WTC11 (cell line): ENCODE data around the gene TAF6. TPM values are rescaled to one million over a fixed set of nuclear protein-coding genes. Genes with fewer than 3 reads are reported as not detected.

Experiments
- ATAC-seq: fragments of 200-7000 bp; cut with Tn5 transposase; 2 replicates; pipeline ENCODE4 v1.10.0; 2021; ENCODE audit warnings: mild to moderate bottlenecking, moderate library complexity
- CTCF ChIA-PET: fragments of 300-600 bp; sonication (Branson Sonifier 250); formaldehyde crosslinking; loops from one replicate; lab custom pipeline; 2021; ENCODE audit warnings: antibody characterized with exemption; lab: Charles Lee
- POLR2A ChIA-PET: fragments of 350-600 bp; sonication (Branson Sonifier 250); formaldehyde crosslinking; loops from one replicate; lab custom pipeline; 2021; ENCODE audit warnings: antibody characterized with exemption; lab: Charles Lee
- DNase-seq: peaks from one replicate; pipeline ENCODE4 v3.0.0; 2021; ENCODE audit warnings: low spot score
- H3K27ac Mint-ChIP-seq: 2 replicates; pipeline ENCODE4 v1.8.0; 2021; ENCODE audit warnings: mixed read lengths
- H3K27me3 Mint-ChIP-seq: 2 replicates; pipeline ENCODE4 v1.8.0; 2021; ENCODE audit warnings: low read depth, mild to moderate bottlenecking, moderate library complexity, mixed read lengths
- H3K36me3 Mint-ChIP-seq: 2 replicates; pipeline ENCODE4 v1.8.0; 2021; ENCODE audit warnings: mixed read lengths
- H3K4me1 Mint-ChIP-seq: 2 replicates; pipeline ENCODE4 v1.8.0; 2022; ENCODE audit warnings: mixed read lengths
- H3K4me3 Mint-ChIP-seq: 2 replicates; pipeline ENCODE4 v1.8.0; 2021; ENCODE audit warnings: mild to moderate bottlenecking, moderate library complexity, mixed read lengths
- H3K9me3 Mint-ChIP-seq: 2 replicates; pipeline ENCODE4 v1.8.0; 2021; ENCODE audit warnings: mixed read lengths
- CBFB ChIP-seq: sonication (generic); formaldehyde crosslinking; IDR thresholded peaks from 2 replicates; pipeline ENCODE4 v1.8.1; 2022; ENCODE audit warnings: mild to moderate bottlenecking, low read depth, missing genetic modification reagents
- ESRRA ChIP-seq: sonication (generic); formaldehyde crosslinking; IDR thresholded peaks from 2 replicates; pipeline ENCODE4 v1.8.1; 2022; ENCODE audit warnings: mild to moderate bottlenecking, missing genetic modification reagents, borderline replicate concordance
- FOXP4 ChIP-seq: sonication (generic); formaldehyde crosslinking; IDR thresholded peaks from 2 replicates; pipeline ENCODE4 v1.8.0; 2022; ENCODE audit warnings: mild to moderate bottlenecking, missing genetic modification reagents
- NFATC4 ChIP-seq: fragments of 250-450 bp; sonication (Bioruptor Pico); IDR thresholded peaks from 2 replicates; pipeline ENCODE4 v1.9.0; 2021; ENCODE audit warnings: mild to moderate bottlenecking
- OVOL2 ChIP-seq: fragments of 250-450 bp; sonication (Bioruptor Pico); IDR thresholded peaks from 2 replicates; pipeline ENCODE4 v1.9.0; 2021; ENCODE audit warnings: mild to moderate bottlenecking, borderline replicate concordance
- PRRX2 ChIP-seq: fragments of 250-450 bp; sonication (Bioruptor Pico); IDR thresholded peaks from 2 replicates; pipeline ENCODE4 v1.8.0; 2021; ENCODE audit warnings: mild to moderate bottlenecking
- SP1 ChIP-seq: sonication (generic); formaldehyde crosslinking; conservative IDR thresholded peaks from 2 replicates; pipeline ENCODE4 v1.8.1; 2022; ENCODE audit warnings: missing genetic modification reagents
- TCF7 ChIP-seq: sonication (generic); formaldehyde crosslinking; IDR thresholded peaks from 2 replicates; pipeline ENCODE4 v1.8.0; 2022; ENCODE audit warnings: mild to moderate bottlenecking, low read depth, missing genetic modification reagents, moderate library complexity
- ZNF423 ChIP-seq: fragments of 250-450 bp; sonication (Bioruptor Pico); IDR thresholded peaks from 2 replicates; pipeline ENCODE4 v2.1.2; 2022; ENCODE audit warnings: mild to moderate bottlenecking, moderate library complexity
- ZNF671 ChIP-seq: fragments of 250-450 bp; sonication (Bioruptor Pico); IDR thresholded peaks from 2 replicates; pipeline ENCODE4 v1.8.0; 2021; ENCODE audit warnings: mild to moderate bottlenecking
- total RNA-seq: library from RNA; stranded (reverse); gene quantifications from 3 replicates; pipeline ENCODE4 v1.2.3, GENCODE V29; 2021
- TF ChIP-seq, protein P1 (sequence below): sonication (generic); formaldehyde crosslinking; IDR thresholded peaks from 2 replicates; pipeline ENCODE4 v1.8.0; 2023; ENCODE audit warnings: mild to moderate bottlenecking, missing genetic modification reagents
- TF ChIP-seq, protein P2 (sequence below): fragments of 250-450 bp; sonication (Bioruptor Pico); IDR thresholded peaks from 2 replicates; pipeline ENCODE4 v1.8.0; 2021; ENCODE audit warnings: mild to moderate bottlenecking
- TF ChIP-seq, protein P3 (sequence below): fragments of 200-600 bp; IDR thresholded peaks from 2 replicates; pipeline ENCODE4 v1.8.0; 2022; ENCODE audit warnings: antibody characterized with exemption
- TF ChIP-seq, protein P4 (sequence below): sonication (generic); formaldehyde crosslinking; IDR thresholded peaks from 2 replicates; pipeline ENCODE4 v1.8.1; 2023; ENCODE audit warnings: mild to moderate bottlenecking, missing genetic modification reagents

The TAF6 gene
- total RNA-seq, 1 experiment from 2014 or later, result 121 TPM

DNA sequence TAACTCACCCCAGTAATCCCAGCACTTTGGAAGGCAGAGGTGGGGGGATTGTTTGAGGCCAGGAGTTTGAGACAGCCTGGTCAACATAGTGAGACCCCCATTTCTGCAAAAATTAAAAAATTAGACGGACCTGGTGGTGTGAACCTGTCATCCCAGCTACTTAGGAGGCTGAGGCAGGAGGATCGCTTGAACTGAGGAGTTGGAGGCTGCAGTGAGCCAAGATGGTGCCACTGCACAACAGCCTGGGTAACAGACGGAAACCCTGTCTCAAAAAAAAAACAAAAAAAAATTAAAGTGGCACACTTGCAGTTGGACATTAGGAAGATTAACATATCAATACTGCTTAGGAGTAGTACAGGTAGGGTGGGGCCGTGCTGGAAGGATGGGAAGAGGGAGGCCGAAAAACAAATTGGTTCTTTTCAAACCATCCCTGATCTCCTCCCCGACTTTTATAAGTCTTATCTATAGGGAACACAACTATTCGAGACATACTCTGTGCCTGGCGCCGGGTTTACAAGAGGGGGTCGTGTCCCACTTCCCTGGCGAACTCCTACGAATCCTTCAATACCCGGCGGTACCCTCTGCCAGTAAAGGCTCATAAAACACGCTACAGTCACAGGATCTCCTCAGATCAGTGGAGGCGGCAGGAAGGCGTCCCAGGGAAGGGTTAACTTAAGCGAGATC is 628 bp downstream of the TAF6 start (continued):
- no peak for TF ChIP-seq ZNF423 (CRISPR knock-in tag)
- TF ChIP-seq, all 79 proteins: peak for 0

DNA sequence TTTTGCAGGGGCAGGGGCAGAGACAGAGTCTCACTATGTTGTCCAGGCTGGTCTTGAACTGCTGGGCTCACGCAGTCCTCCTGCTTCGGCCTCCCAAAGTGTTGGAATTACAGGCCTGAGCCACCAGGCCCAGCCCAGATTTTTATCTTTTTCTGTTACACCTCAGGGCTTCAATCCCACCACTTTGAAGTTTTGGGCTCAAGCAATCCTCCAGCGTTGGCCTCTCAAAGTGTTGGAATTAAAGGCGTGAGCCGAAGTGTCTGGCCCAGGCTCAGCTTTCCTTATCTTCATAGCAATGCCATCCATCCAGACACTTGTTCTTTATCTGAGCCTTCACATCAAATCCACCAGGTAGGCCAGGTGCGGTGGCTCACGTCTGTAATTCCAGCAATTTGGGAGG is 4.1 kb downstream of the TAF6 start:
- Mint-ChIP-seq H3K27me3 (no peaks in the 10 kb centered on the region), H3K27ac (no peak overlapping the region), H3K4me1 (peaks cover 4% of the 10 kb centered on the region; the same call in 1 of the 2 replicates)
- TF ChIP-seq OVOL2 (CRISPR knock-in tag) (no peak), ZNF671 (CRISPR knock-in tag) (no peak), CBFB (no peak), TCF7 (CRISPR knock-in tag) (no peak), ESRRA (CRISPR knock-in tag) (no peak), FOXP4 (CRISPR knock-in tag) (no peak), SP1 (no peak), NFATC4 (CRISPR knock-in tag) (no peak), PRRX2 (CRISPR knock-in tag) (no peak), ZNF423 (CRISPR knock-in tag) (no peak)
- TF ChIP-seq, protein P1, sequence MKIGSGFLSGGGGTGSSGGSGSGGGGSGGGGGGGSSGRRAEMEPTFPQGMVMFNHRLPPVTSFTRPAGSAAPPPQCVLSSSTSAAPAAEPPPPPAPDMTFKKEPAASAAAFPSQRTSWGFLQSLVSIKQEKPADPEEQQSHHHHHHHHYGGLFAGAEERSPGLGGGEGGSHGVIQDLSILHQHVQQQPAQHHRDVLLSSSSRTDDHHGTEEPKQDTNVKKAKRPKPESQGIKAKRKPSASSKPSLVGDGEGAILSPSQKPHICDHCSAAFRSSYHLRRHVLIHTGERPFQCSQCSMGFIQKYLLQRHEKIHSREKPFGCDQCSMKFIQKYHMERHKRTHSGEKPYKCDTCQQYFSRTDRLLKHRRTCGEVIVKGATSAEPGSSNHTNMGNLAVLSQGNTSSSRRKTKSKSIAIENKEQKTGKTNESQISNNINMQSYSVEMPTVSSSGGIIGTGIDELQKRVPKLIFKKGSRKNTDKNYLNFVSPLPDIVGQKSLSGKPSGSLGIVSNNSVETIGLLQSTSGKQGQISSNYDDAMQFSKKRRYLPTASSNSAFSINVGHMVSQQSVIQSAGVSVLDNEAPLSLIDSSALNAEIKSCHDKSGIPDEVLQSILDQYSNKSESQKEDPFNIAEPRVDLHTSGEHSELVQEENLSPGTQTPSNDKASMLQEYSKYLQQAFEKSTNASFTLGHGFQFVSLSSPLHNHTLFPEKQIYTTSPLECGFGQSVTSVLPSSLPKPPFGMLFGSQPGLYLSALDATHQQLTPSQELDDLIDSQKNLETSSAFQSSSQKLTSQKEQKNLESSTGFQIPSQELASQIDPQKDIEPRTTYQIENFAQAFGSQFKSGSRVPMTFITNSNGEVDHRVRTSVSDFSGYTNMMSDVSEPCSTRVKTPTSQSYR (CRISPR knock-in tag), result no peak
- TF ChIP-seq, protein P2, sequence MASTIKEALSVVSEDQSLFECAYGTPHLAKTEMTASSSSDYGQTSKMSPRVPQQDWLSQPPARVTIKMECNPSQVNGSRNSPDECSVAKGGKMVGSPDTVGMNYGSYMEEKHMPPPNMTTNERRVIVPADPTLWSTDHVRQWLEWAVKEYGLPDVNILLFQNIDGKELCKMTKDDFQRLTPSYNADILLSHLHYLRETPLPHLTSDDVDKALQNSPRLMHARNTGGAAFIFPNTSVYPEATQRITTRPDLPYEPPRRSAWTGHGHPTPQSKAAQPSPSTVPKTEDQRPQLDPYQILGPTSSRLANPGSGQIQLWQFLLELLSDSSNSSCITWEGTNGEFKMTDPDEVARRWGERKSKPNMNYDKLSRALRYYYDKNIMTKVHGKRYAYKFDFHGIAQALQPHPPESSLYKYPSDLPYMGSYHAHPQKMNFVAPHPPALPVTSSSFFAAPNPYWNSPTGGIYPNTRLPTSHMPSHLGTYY, result no peak
- TF ChIP-seq, protein P3, sequence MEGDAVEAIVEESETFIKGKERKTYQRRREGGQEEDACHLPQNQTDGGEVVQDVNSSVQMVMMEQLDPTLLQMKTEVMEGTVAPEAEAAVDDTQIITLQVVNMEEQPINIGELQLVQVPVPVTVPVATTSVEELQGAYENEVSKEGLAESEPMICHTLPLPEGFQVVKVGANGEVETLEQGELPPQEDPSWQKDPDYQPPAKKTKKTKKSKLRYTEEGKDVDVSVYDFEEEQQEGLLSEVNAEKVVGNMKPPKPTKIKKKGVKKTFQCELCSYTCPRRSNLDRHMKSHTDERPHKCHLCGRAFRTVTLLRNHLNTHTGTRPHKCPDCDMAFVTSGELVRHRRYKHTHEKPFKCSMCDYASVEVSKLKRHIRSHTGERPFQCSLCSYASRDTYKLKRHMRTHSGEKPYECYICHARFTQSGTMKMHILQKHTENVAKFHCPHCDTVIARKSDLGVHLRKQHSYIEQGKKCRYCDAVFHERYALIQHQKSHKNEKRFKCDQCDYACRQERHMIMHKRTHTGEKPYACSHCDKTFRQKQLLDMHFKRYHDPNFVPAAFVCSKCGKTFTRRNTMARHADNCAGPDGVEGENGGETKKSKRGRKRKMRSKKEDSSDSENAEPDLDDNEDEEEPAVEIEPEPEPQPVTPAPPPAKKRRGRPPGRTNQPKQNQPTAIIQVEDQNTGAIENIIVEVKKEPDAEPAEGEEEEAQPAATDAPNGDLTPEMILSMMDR, result no peak
- TF ChIP-seq, protein P4, sequence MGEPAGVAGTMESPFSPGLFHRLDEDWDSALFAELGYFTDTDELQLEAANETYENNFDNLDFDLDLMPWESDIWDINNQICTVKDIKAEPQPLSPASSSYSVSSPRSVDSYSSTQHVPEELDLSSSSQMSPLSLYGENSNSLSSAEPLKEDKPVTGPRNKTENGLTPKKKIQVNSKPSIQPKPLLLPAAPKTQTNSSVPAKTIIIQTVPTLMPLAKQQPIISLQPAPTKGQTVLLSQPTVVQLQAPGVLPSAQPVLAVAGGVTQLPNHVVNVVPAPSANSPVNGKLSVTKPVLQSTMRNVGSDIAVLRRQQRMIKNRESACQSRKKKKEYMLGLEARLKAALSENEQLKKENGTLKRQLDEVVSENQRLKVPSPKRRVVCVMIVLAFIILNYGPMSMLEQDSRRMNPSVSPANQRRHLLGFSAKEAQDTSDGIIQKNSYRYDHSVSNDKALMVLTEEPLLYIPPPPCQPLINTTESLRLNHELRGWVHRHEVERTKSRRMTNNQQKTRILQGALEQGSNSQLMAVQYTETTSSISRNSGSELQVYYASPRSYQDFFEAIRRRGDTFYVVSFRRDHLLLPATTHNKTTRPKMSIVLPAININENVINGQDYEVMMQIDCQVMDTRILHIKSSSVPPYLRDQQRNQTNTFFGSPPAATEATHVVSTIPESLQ (CRISPR knock-in tag), result no peak
- TF ChIP-seq, all 79 proteins: peak for 0
- Mint-ChIP-seq H3K4me3 (no peak overlapping the region), H3K36me3 (peaks cover 34% of the 10 kb centered on the region), H3K9me3 (no peaks in the 10 kb centered on the region)
- ChIA-PET CTCF (no interaction called here), POLR2A (no interaction called here)
- DNase-seq (no peak), ATAC-seq (no peak)
